Neuronal stem cell (in vitro differentiated cells): Measurements from ENCODE around the gene ZNF345. TPM values are rescaled to one million over a fixed set of nuclear protein-coding genes. Genes with fewer than 3 reads are reported as not detected.

ENCODE experiments used
- small RNA-seq: library from polyadenylated mRNA; stranded (forward); fragments of <200 nt; extraction: miRNeasy Mini kit (QIAGEN cat#:217004); gene quantifications from one replicate; pipeline ENCODE3, GENCODE V24; 2013; ENCODE audit not compliant: insufficient read depth

ZNF345 gene

Small RNA genes lying within 50 kb of the gene (small RNA-seq; reads per million reads assigned to genes)
- not detected for gene RF00019
